ENCODE measurements around the gene NRDE2.

GRCh38 chr14:90256354-90257131 lies 75.2 kb downstream of the NRDE2 start, which contains the start of gene PSMC1:
- TF ChIP-seq, protein P1, sequence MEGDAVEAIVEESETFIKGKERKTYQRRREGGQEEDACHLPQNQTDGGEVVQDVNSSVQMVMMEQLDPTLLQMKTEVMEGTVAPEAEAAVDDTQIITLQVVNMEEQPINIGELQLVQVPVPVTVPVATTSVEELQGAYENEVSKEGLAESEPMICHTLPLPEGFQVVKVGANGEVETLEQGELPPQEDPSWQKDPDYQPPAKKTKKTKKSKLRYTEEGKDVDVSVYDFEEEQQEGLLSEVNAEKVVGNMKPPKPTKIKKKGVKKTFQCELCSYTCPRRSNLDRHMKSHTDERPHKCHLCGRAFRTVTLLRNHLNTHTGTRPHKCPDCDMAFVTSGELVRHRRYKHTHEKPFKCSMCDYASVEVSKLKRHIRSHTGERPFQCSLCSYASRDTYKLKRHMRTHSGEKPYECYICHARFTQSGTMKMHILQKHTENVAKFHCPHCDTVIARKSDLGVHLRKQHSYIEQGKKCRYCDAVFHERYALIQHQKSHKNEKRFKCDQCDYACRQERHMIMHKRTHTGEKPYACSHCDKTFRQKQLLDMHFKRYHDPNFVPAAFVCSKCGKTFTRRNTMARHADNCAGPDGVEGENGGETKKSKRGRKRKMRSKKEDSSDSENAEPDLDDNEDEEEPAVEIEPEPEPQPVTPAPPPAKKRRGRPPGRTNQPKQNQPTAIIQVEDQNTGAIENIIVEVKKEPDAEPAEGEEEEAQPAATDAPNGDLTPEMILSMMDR (IDR thresholded peaks at IDR 0.05; ENCODE audit: low read length), result no peak
- TF ChIP-seq EZH2 (optimal IDR thresholded peaks at IDR 0.05; ENCODE audit: low read depth, low read length) (no peak), EZH2phosphoT487 (IDR thresholded peaks at IDR 0.05; ENCODE audit: low read length) (no peak)

All from MM.1S (cell line).